ENCODE results near the gene DYTN. TPM values are rescaled to one million over a fixed set of nuclear protein-coding genes. Genes with fewer than 3 reads are reported as not detected.

DYTN gene
- total and polyA plus RNA-seq, 2 donors from 2014 or later: not detected

GRCh38 chr2:206693399-206694137 is 24.6 kb downstream of the DYTN start:
- TF ChIP-seq, protein P1, sequence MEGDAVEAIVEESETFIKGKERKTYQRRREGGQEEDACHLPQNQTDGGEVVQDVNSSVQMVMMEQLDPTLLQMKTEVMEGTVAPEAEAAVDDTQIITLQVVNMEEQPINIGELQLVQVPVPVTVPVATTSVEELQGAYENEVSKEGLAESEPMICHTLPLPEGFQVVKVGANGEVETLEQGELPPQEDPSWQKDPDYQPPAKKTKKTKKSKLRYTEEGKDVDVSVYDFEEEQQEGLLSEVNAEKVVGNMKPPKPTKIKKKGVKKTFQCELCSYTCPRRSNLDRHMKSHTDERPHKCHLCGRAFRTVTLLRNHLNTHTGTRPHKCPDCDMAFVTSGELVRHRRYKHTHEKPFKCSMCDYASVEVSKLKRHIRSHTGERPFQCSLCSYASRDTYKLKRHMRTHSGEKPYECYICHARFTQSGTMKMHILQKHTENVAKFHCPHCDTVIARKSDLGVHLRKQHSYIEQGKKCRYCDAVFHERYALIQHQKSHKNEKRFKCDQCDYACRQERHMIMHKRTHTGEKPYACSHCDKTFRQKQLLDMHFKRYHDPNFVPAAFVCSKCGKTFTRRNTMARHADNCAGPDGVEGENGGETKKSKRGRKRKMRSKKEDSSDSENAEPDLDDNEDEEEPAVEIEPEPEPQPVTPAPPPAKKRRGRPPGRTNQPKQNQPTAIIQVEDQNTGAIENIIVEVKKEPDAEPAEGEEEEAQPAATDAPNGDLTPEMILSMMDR (IDR thresholded peaks at IDR 0.05; ENCODE audit: borderline replicate concordance, extremely low read depth, insufficient read depth): peak; percentile 60
- FAIRE-seq (peak; percentile 60), DNase-seq (peak in 3 of 5 donors; percentile 31 to 78 (median 76))
- no peaks in the 10 kb centered on the region for H3K36me3 ChIP-seq (ENCODE audit: control insufficient read depth in 2 of 3, insufficient read depth in 3 of 3, low read length in 3 of 3)
- H3K27ac ChIP-seq (ENCODE audit: low read depth in 2 of 2, low read length in 2 of 2): no peak overlapping the region
- H3K9ac ChIP-seq (ENCODE audit: low read length in 3 of 3): no peak overlapping the region
- H3K27me3 ChIP-seq (ENCODE audit: control insufficient read depth, insufficient read depth, low read length): no peaks in the 10 kb centered on the region
- H3K9me3 ChIP-seq (ENCODE audit: control insufficient read depth in 2 of 3, insufficient read depth in 1 of 3, low read length in 3 of 3): no peaks in the 10 kb centered on the region
- no peaks in the 10 kb centered on the region for H3K4me1 ChIP-seq (ENCODE audit: control insufficient read depth in 2 of 3, insufficient read depth in 2 of 3, low read depth in 1 of 3, low read length in 3 of 3)
- H3K4me3 ChIP-seq (ENCODE audit: low read length in 3 of 3): no peak overlapping the region
- intact Hi-C loops (cut with DNase I): no loop called here

DNA sequence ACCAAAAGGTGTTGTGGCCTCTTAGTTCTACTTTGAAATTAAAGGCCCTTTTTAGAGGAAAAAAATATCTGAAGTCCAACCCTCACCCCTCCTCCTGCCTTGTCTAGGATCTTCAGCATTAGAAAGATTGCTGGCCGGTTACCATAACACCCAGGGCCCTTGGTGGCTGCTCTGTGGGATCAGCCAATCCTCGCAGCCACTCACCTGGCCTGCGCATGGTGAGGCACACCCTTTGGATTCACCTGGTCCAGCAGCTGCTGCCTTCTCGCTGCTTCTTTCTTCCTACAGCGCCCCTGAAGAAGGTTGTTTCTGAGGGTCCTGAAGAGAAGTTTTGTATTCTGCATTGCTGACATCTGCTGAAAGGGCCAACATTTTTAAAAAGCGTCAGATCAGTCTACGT is 25.2 kb downstream of the DYTN start:
- no peak for FAIRE-seq
- intact Hi-C loops (cut with DNase I): no loop called here
- H3K27ac ChIP-seq (ENCODE audit: low read depth in 2 of 2, low read length in 2 of 2): no peak overlapping the region
- no peaks in the 10 kb centered on the region for H3K27me3 ChIP-seq (ENCODE audit: control insufficient read depth, insufficient read depth, low read length)
- no peaks in the 10 kb centered on the region for H3K9me3 ChIP-seq (ENCODE audit: control insufficient read depth in 2 of 3, insufficient read depth in 1 of 3, low read length in 3 of 3)
- no peak overlapping the region for H3K9ac ChIP-seq (ENCODE audit: low read length in 3 of 3)
- no peak for DNase-seq
- no peaks in the 10 kb centered on the region for H3K4me1 ChIP-seq (ENCODE audit: control insufficient read depth in 2 of 3, insufficient read depth in 2 of 3, low read depth in 1 of 3, low read length in 3 of 3)
- TF ChIP-seq, protein P1 (IDR thresholded peaks at IDR 0.05; ENCODE audit: borderline replicate concordance, extremely low read depth, insufficient read depth): no peak
- no peak overlapping the region for H3K4me3 ChIP-seq (ENCODE audit: low read length in 3 of 3)
- no peaks in the 10 kb centered on the region for H3K36me3 ChIP-seq (ENCODE audit: control insufficient read depth in 2 of 3, insufficient read depth in 3 of 3, low read length in 3 of 3)

- no peak overlapping the region for H3K9ac ChIP-seq (ENCODE audit: low read length in 3 of 3)
- FAIRE-seq: no peak
- intact Hi-C loops (cut with DNase I): no loop called here
These were observed 29.2 kb downstream of the DYTN start for GRCh38 chr2:206688990-206689389.

More at GRCh38 chr2:206688990-206689389, 29.2 kb downstream of the DYTN start:
- no peaks in the 10 kb centered on the region for H3K36me3 ChIP-seq (ENCODE audit: control insufficient read depth in 2 of 3, insufficient read depth in 3 of 3, low read length in 3 of 3)
- no peaks in the 10 kb centered on the region for H3K4me1 ChIP-seq (ENCODE audit: control insufficient read depth in 2 of 3, insufficient read depth in 2 of 3, low read depth in 1 of 3, low read length in 3 of 3)
- H3K9me3 ChIP-seq (ENCODE audit: control insufficient read depth in 2 of 3, insufficient read depth in 1 of 3, low read length in 3 of 3): no peaks in the 10 kb centered on the region
- no peaks in the 10 kb centered on the region for H3K27me3 ChIP-seq (ENCODE audit: control insufficient read depth, insufficient read depth, low read length)
- DNase-seq: no peak
- no peak overlapping the region for H3K27ac ChIP-seq (ENCODE audit: low read depth in 2 of 2, low read length in 2 of 2)
- TF ChIP-seq, protein P1 (IDR thresholded peaks at IDR 0.05; ENCODE audit: borderline replicate concordance, extremely low read depth, insufficient read depth): no peak
- H3K4me3 ChIP-seq (ENCODE audit: low read length in 3 of 3): no peak overlapping the region

Measured in kidney (tissue), 14 donors.